HL-60 (cell line): ENCODE data around the gene SDF4.
A peak's percentile ranks its signal among the peaks of the same experiment; 100 is the strongest.

ENCODE experiments used
- DNase-seq, 2 experiments: peaks; one replicate each; pipeline ENCODE4 v3.0.0-alpha.2; 2010 to 2020; ENCODE audit warnings: low read depth in 1 of 2, low spot score in 1 of 2
- H3K27ac ChIP-seq: fragments of 250-450 bp; sonication (Bioruptor Pico); replicated peaks from 2 replicates; pipeline ENCODE4 v1.5.1; 2020; ENCODE audit warnings: mild to moderate bottlenecking, moderate library complexity
- H3K27me3 ChIP-seq: fragments of 250-450 bp; sonication (Bioruptor Pico); 2 replicates; pipeline ENCODE4 v1.5.1; 2021; ENCODE audit warnings: mild to moderate bottlenecking, moderate library complexity; ENCODE audit not compliant: insufficient read depth, poor library complexity, severe bottlenecking
- H3K4me3 ChIP-seq: replicated peaks from 2 replicates; pipeline ENCODE4 v1.5.1; 2011; ENCODE audit warnings: mild to moderate bottlenecking, control low read depth, low read length; ENCODE audit not compliant: insufficient read depth
- CTCF ChIP-seq: IDR thresholded peaks from one replicate; pipeline ENCODE4 v1.5.1; 2011; ENCODE audit warnings: low read length, control low read depth, inconsistent platforms; ENCODE audit not compliant: insufficient read depth
- GABPA ChIP-seq: IDR thresholded peaks from 2 replicates; pipeline ENCODE4 v1.6.1; 2012; ENCODE audit warnings: low read depth
- POLR2AphosphoS5 ChIP-seq: IDR thresholded peaks from 2 replicates; pipeline ENCODE4 v1.6.1; 2012; ENCODE audit warnings: low read depth
- REST ChIP-seq: IDR thresholded peaks from 2 replicates; pipeline ENCODE4 v1.6.1; 2012; ENCODE audit warnings: low read depth; ENCODE audit not compliant: insufficient replicate concordance
- SPI1 ChIP-seq: IDR thresholded peaks from 2 replicates; pipeline ENCODE4 v1.6.1; 2012; ENCODE audit warnings: low read depth, mild to moderate bottlenecking, borderline replicate concordance

SDF4 gene

GRCh38 chr1:1206966-1207531, 24.8 kb downstream of the SDF4 start:
- Histone ChIP-seq H3K27ac (no peak overlapping the region), H3K4me3 (no peak overlapping the region), H3K27me3 (peaks cover 48% of the 10 kb centered on the region)
- no peak for TF ChIP-seq SPI1
- DNase-seq, result no peak

- no peak for DNase-seq
- Histone ChIP-seq H3K4me3 (no peak within 1 kb of the TSS), H3K27ac (no peak within 1 kb of the TSS), H3K27me3 (peaks cover 48% of the 10 kb centered on the region)
- TF ChIP-seq REST, result no peak
- no peak for TF ChIP-seq CTCF
- TF ChIP-seq POLR2AphosphoS5, result no peak
- no peak for TF ChIP-seq GABPA
- TF ChIP-seq SPI1, result no peak
Observed at GRCh38 chr1:1206376-1206965, 25.3 kb downstream of the SDF4 start, which contains the start of gene TNFRSF18. Gene TNFRSF18, minus strand, starts transcription at chr1:1206592. Its CDS starts 21 bp downstream, at chr1:1206571.

- no peak overlapping the region for H3K4me3 ChIP-seq
- DNase-seq, result peak in 1 of 2 experiments; percentile 36
- H3K27ac ChIP-seq, result no peak overlapping the region
- TF ChIP-seq REST, result no peak
- TF ChIP-seq SPI1, result peak; percentile 26; the same call in 1 of the 2 replicates
- H3K27me3 ChIP-seq, result peaks cover 49% of the 10 kb centered on the region
Observed at GRCh38 chr1:1205769-1206375, 25.9 kb downstream of the SDF4 start.

GRCh38 chr1:1204998-1205768, 26.6 kb downstream of the SDF4 start:
- TF ChIP-seq GABPA, result no peak
- TF ChIP-seq SPI1, result no peak
- no peak for TF ChIP-seq CTCF
- TF ChIP-seq POLR2AphosphoS5, result no peak
- TF ChIP-seq REST, result no peak
- Histone ChIP-seq H3K27me3 (peaks cover 56% of the 10 kb centered on the region), H3K4me3 (no peak overlapping the region)

More at GRCh38 chr1:1204998-1205768, 26.6 kb downstream of the SDF4 start:
- H3K27ac ChIP-seq, result no peak overlapping the region
- DNase-seq, result no peak
